SU-DHL-6 (cell line): ENCODE results near the gene MYL2.

Experiments
- H2AFZ ChIP-seq: fragments of 200-600 bp; sonication (generic); 2 replicates; pipeline ENCODE4 v1.6.1; 2014; ENCODE audit warnings: low read depth, mild to moderate bottlenecking, moderate library complexity, mixed read lengths, antibody characterized with exemption, low read length; ENCODE audit not compliant: severe bottlenecking
- H3F3A ChIP-seq: fragments of 200-600 bp; shearing (Covaris generic); 2 replicates; pipeline ENCODE4 v1.6.0; 2016; ENCODE audit warnings: antibody characterized with exemption, mild to moderate bottlenecking; ENCODE audit not compliant: insufficient read depth
- H3K27ac ChIP-seq: fragments of 200-600 bp; sonication (generic); 2 replicates; pipeline ENCODE4 v1.5.1; 2016; ENCODE audit warnings: low read depth, mild to moderate bottlenecking, low read length, moderate library complexity, mixed read lengths
- H3K27me3 ChIP-seq: fragments of 200-600 bp; sonication (generic), shearing (Covaris generic); 2 replicates; pipeline ENCODE4 v1.6.0; 2014; ENCODE audit warnings: mild to moderate bottlenecking, low read length
- H3K36me3 ChIP-seq: fragments of 200-600 bp; sonication (generic); 2 replicates; pipeline ENCODE4 v1.6.1; 2014; ENCODE audit warnings: mild to moderate bottlenecking, low read length, mixed read lengths
- H3K4me2 ChIP-seq: fragments of 300-600, 200-600 bp; shearing (Covaris generic), sonication (generic); 2 replicates; pipeline ENCODE4 v1.6.0; 2014; ENCODE audit warnings: low read length, low read depth, mild to moderate bottlenecking; ENCODE audit not compliant: poor library complexity, severe bottlenecking
- H3K4me3 ChIP-seq: fragments of 200-600 bp; sonication (generic); 2 replicates; pipeline ENCODE4 v1.5.1; 2014; ENCODE audit warnings: antibody characterized with exemption, low read length, mild to moderate bottlenecking, mixed read lengths; ENCODE audit not compliant: insufficient read depth, poor library complexity, severe bottlenecking
- H3K79me2 ChIP-seq: fragments of 200-600 bp; sonication (generic); 2 replicates; pipeline ENCODE4 v1.6.1; 2014; ENCODE audit warnings: mild to moderate bottlenecking, low read length, moderate library complexity; ENCODE audit not compliant: insufficient read depth
- H3K9ac ChIP-seq: fragments of 200-600 bp; sonication (generic); 2 replicates; pipeline ENCODE4 v1.7.0; 2014; ENCODE audit warnings: mild to moderate bottlenecking, low read length
- H3K9me2 ChIP-seq: fragments of 200-600 bp; sonication (generic); replicated peaks from 2 replicates; pipeline ENCODE4 v1.6.1; 2014; ENCODE audit warnings: low read length; ENCODE audit not compliant: insufficient read depth
- H3K9me3 ChIP-seq: fragments of 200-600 bp; sonication (generic); 2 replicates; pipeline ENCODE4 v1.6.1; 2014; ENCODE audit warnings: low read length, mixed read lengths; ENCODE audit not compliant: insufficient read depth
- H4K20me1 ChIP-seq: fragments of 200-600 bp; sonication (generic); 2 replicates; pipeline ENCODE4 v1.6.1; 2014; ENCODE audit warnings: low read depth, mild to moderate bottlenecking, antibody characterized with exemption, low read length, moderate library complexity, mixed read lengths
- CTCF ChIP-seq: fragments of 200-600 bp; sonication (generic); IDR thresholded peaks from one replicate; pipeline ENCODE4 v1.5.1; 2017; ENCODE audit warnings: antibody characterized with exemption, mild to moderate bottlenecking, low read length, moderate library complexity; ENCODE audit not compliant: insufficient read depth, poor library complexity, severe bottlenecking
- EZH2phosphoT487 ChIP-seq: fragments of 200-600 bp; sonication (generic), shearing (Covaris generic); conservative IDR thresholded peaks from 2 replicates; pipeline ENCODE4 v1.6.1; 2018; ENCODE audit warnings: mild to moderate bottlenecking, antibody characterized with exemption, low read length, moderate library complexity, mixed read lengths

Gene MYL2

GRCh38 chr12:110948041-110948440, 27.7 kb upstream of the MYL2 start:
- Histone ChIP-seq H3K9me3 (peaks cover 14% of the 10 kb centered on the region; the same call in 1 of the 2 replicates), H3K27ac (no peak overlapping the region), H4K20me1 (no peaks in the 10 kb centered on the region), H3K4me2 (no peak overlapping the region), H3K27me3 (no peaks in the 10 kb centered on the region), H3K4me3 (no peak overlapping the region), H3K9ac (no peak overlapping the region), H3K9me2 (no peaks in the 10 kb centered on the region), H3F3A (no peaks in the 10 kb centered on the region), H2AFZ (no peak overlapping the region), H3K36me3 (no peaks in the 10 kb centered on the region), H3K79me2 (no peaks in the 10 kb centered on the region)
- TF ChIP-seq EZH2phosphoT487: no peak
- no peak for TF ChIP-seq CTCF

- TF ChIP-seq EZH2phosphoT487 (no peak), CTCF (no peak)
- Histone ChIP-seq H3F3A (no peaks in the 10 kb centered on the region), H3K36me3 (no peaks in the 10 kb centered on the region)
Observed at GRCh38 chr12:110943373-110943772, 23.0 kb upstream of the MYL2 start.

GRCh38 chr12:110941391-110941790, 21.0 kb upstream of the MYL2 start:
- H3K9me2 ChIP-seq: no peaks in the 10 kb centered on the region
- no peaks in the 10 kb centered on the region for H3K27me3 ChIP-seq
- peaks cover 10% of the 10 kb centered on the region; the same call in 1 of the 2 replicates for H3K9me3 ChIP-seq
- no peaks in the 10 kb centered on the region for H3F3A ChIP-seq
- no peak overlapping the region for H2AFZ ChIP-seq
- H3K9ac ChIP-seq: no peak overlapping the region
- H4K20me1 ChIP-seq: no peaks in the 10 kb centered on the region
- H3K79me2 ChIP-seq: no peaks in the 10 kb centered on the region
- H3K27ac ChIP-seq: no peak overlapping the region
- TF ChIP-seq EZH2phosphoT487: no peak
- no peaks in the 10 kb centered on the region for H3K36me3 ChIP-seq
- H3K4me2 ChIP-seq: no peak overlapping the region
- H3K4me3 ChIP-seq: no peak overlapping the region

More at GRCh38 chr12:110943373-110943772, 23.0 kb upstream of the MYL2 start:
- H3K27ac ChIP-seq: no peak overlapping the region
- H3K9me3 ChIP-seq: peaks cover 14% of the 10 kb centered on the region; the same call in 1 of the 2 replicates
- H3K4me2 ChIP-seq: no peak overlapping the region
- no peak overlapping the region for H3K4me3 ChIP-seq
- no peak overlapping the region for H2AFZ ChIP-seq
- no peaks in the 10 kb centered on the region for H3K27me3 ChIP-seq
- no peaks in the 10 kb centered on the region for H4K20me1 ChIP-seq
- H3K79me2 ChIP-seq: no peaks in the 10 kb centered on the region
- no peak overlapping the region for H3K9ac ChIP-seq
- no peaks in the 10 kb centered on the region for H3K9me2 ChIP-seq

- Histone ChIP-seq H3K9me2 (no peaks in the 10 kb centered on the region), H3K9me3 (peaks cover 5% of the 10 kb centered on the region; the same call in 1 of the 2 replicates), H3K4me2 (no peak overlapping the region), H2AFZ (no peak overlapping the region), H3K27me3 (no peaks in the 10 kb centered on the region), H3K36me3 (no peaks in the 10 kb centered on the region), H4K20me1 (no peaks in the 10 kb centered on the region), H3K4me3 (no peak overlapping the region), H3K9ac (no peak overlapping the region), H3K27ac (no peak overlapping the region), H3F3A (no peaks in the 10 kb centered on the region), H3K79me2 (no peaks in the 10 kb centered on the region)
- no peak for TF ChIP-seq CTCF
- no peak for TF ChIP-seq EZH2phosphoT487
Observed at GRCh38 chr12:110940933-110941332, 20.6 kb upstream of the MYL2 start.
